SK-N-SH treated with all-trans-retinoic acid at 6 μM for 48 hours (cell line): ENCODE measurements around the gene ALDH3B2.

Experiments
- ATAC-seq: fragments of 200-7000 bp; cut with Tn5 transposase; 3 replicates; pipeline ENCODE4 v1.9.1; 2020; ENCODE audit warnings: mild to moderate bottlenecking, moderate library complexity
- ARNTL ChIP-seq: fragments of 450-650 bp; formaldehyde crosslinking; IDR thresholded peaks from 2 replicates; pipeline ENCODE4 v1.5.0; 2020; ENCODE audit warnings: low read depth, mild to moderate bottlenecking, moderate library complexity, borderline replicate concordance
- CSDC2 ChIP-seq: fragments of 250-450 bp; sonication (Bioruptor Pico); IDR thresholded peaks from 2 replicates; pipeline ENCODE4 v1.5.0; 2020; ENCODE audit warnings: mild to moderate bottlenecking, moderate library complexity
- ESRRG ChIP-seq: fragments of 250-450 bp; sonication (Bioruptor Pico); IDR thresholded peaks from 2 replicates; pipeline ENCODE4 v1.6.1; 2021; ENCODE audit warnings: mild to moderate bottlenecking
- GLIS3 ChIP-seq: fragments of 250-450 bp; sonication (Bioruptor Pico); IDR thresholded peaks from 2 replicates; pipeline ENCODE4 v1.5.0; 2020; ENCODE audit warnings: mild to moderate bottlenecking, moderate library complexity
- ISL1 ChIP-seq: fragments of 250-450 bp; sonication (Bioruptor Pico); IDR thresholded peaks from 2 replicates; pipeline ENCODE4 v2.1.2; 2022; ENCODE audit warnings: mild to moderate bottlenecking, moderate library complexity
- OSR1 ChIP-seq: fragments of 250-450 bp; sonication (Bioruptor Pico); IDR thresholded peaks from 2 replicates; pipeline ENCODE4 v1.8.0; 2022; ENCODE audit warnings: moderate library complexity, mild to moderate bottlenecking, inconsistent platforms
- PPARA ChIP-seq: fragments of 250-450 bp; sonication (Bioruptor Pico); IDR thresholded peaks from 2 replicates; pipeline ENCODE4 v1.5.0; 2020; ENCODE audit warnings: mild to moderate bottlenecking, borderline replicate concordance
- RARB ChIP-seq: fragments of 250-450 bp; sonication (Bioruptor Pico); IDR thresholded peaks from 2 replicates; pipeline ENCODE4 v1.8.0; 2021; ENCODE audit warnings: mild to moderate bottlenecking, moderate library complexity
- SNAI2 ChIP-seq: fragments of 250-450 bp; sonication (Bioruptor Pico); IDR thresholded peaks from 2 replicates; pipeline ENCODE4 v1.5.0; 2020; ENCODE audit warnings: mild to moderate bottlenecking, moderate library complexity
- TCF4 ChIP-seq: fragments of 250-450 bp; sonication (Bioruptor Pico); IDR thresholded peaks from 2 replicates; pipeline ENCODE4 v1.8.0; 2021; ENCODE audit warnings: mild to moderate bottlenecking, moderate library complexity, borderline replicate concordance
- TOX ChIP-seq: fragments of 250-450 bp; sonication (Bioruptor Pico); IDR thresholded peaks from 2 replicates; pipeline ENCODE4 v1.8.0; 2021; ENCODE audit warnings: mild to moderate bottlenecking, moderate library complexity, borderline replicate concordance
- ZC3H10 ChIP-seq: fragments of 250-450 bp; sonication (Bioruptor Pico); IDR thresholded peaks from 2 replicates; pipeline ENCODE4 v1.5.1; 2021; ENCODE audit warnings: mild to moderate bottlenecking, moderate library complexity
- ZFP3 ChIP-seq: fragments of 250-450 bp; sonication (Bioruptor Pico); IDR thresholded peaks from 2 replicates; pipeline ENCODE4 v1.5.0; 2020; ENCODE audit warnings: mild to moderate bottlenecking, moderate library complexity
- ZFP30 ChIP-seq: fragments of 450-650 bp; formaldehyde crosslinking; IDR thresholded peaks from 2 replicates; pipeline ENCODE4 v1.5.0; 2022; ENCODE audit warnings: mild to moderate bottlenecking, moderate library complexity
- ZNF565 ChIP-seq: fragments of 450-650 bp; formaldehyde crosslinking; conservative IDR thresholded peaks from 2 replicates; pipeline ENCODE4 v1.5.0; 2020; ENCODE audit warnings: low read depth, mild to moderate bottlenecking, moderate library complexity
- TF ChIP-seq, protein P1 (sequence below): fragments of 250-450 bp; sonication (Bioruptor Pico); IDR thresholded peaks from 2 replicates; pipeline ENCODE4 v1.8.0; 2020; ENCODE audit warnings: mild to moderate bottlenecking, moderate library complexity, borderline replicate concordance
- TF ChIP-seq, protein P2 (sequence below): fragments of 250-450 bp; sonication (Bioruptor Pico); IDR thresholded peaks from 2 replicates; pipeline ENCODE4 v1.5.1; 2021; ENCODE audit warnings: mild to moderate bottlenecking, moderate library complexity
- TF ChIP-seq, protein P3 (sequence below): fragments of 250-450 bp; sonication (Bioruptor Pico); IDR thresholded peaks from 2 replicates; pipeline ENCODE4 v1.5.0; 2020; ENCODE audit warnings: mild to moderate bottlenecking, moderate library complexity
- TF ChIP-seq, protein P4 (sequence below): fragments of 250-450 bp; sonication (Bioruptor Pico); IDR thresholded peaks from 2 replicates; pipeline ENCODE4 v1.8.0; 2021; ENCODE audit warnings: low read depth, mild to moderate bottlenecking, moderate library complexity, borderline replicate concordance
- TF ChIP-seq, protein P5 (sequence below): fragments of 250-450 bp; sonication (Bioruptor Pico); IDR thresholded peaks from 2 replicates; pipeline ENCODE4 v1.5.1; 2020; ENCODE audit warnings: low read depth, mild to moderate bottlenecking, moderate library complexity

The ALDH3B2 gene

DNA sequence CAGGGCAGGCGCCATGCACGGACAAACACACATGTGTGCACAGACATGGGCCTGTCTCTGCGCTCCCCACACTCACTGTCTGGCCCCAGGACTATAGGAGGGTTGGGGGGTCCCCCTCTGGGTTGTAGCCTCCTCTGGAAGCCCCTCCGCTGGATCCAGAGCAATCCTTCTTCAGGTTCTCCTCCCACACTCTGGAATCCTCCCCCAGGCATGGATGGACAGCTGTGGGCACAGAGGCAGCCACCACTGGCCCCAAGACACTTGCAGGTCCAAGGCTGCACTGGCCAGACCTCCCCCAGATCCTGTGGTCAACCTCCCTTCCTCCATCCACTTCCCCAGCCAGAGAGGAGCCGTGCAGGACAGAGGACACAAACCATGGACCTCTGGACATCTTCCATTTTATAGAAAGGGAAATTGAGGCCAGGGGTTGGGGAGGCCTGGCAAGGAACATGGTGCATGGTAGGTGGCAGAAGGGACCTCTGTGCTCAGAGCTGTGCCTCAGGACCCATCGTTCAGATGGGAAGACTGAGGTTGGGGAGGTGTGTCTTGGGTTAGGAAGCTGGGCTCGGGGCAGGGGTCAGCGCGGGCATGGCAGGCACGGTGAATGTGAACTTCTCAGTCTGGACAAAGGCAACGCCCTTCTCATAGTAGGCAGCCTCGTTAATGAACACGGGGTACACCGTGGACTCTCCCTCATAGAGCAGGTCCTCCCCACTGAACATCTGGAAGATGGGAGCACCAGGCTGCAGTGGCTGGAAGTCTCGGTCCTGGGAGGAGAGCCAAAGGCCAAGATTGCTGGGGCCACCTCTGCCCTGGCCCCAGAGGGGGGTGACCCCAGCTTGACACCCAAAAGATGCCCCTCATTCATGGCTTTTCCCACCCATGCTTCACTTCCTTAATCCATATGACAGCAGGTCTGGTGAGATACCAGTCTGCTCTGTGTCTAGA, 32.0 kb downstream of the ALDH3B2 start:
- TF ChIP-seq SNAI2 (CRISPR knock-in tag) (no peak), PPARA (CRISPR knock-in tag) (no peak), ZFP3 (no peak), ESRRG (CRISPR knock-in tag) (no peak), TCF4 (no peak), ISL1 (no peak), GLIS3 (CRISPR knock-in tag) (no peak), ZNF565 (CRISPR knock-in tag) (no peak), ZC3H10 (CRISPR knock-in tag) (no peak), RARB (CRISPR knock-in tag) (no peak), CSDC2 (no peak)
- TF ChIP-seq, protein P1, sequence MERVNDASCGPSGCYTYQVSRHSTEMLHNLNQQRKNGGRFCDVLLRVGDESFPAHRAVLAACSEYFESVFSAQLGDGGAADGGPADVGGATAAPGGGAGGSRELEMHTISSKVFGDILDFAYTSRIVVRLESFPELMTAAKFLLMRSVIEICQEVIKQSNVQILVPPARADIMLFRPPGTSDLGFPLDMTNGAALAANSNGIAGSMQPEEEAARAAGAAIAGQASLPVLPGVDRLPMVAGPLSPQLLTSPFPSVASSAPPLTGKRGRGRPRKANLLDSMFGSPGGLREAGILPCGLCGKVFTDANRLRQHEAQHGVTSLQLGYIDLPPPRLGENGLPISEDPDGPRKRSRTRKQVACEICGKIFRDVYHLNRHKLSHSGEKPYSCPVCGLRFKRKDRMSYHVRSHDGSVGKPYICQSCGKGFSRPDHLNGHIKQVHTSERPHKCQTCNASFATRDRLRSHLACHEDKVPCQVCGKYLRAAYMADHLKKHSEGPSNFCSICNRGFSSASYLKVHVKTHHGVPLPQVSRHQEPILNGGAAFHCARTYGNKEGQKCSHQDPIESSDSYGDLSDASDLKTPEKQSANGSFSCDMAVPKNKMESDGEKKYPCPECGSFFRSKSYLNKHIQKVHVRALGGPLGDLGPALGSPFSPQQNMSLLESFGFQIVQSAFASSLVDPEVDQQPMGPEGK (CRISPR knock-in tag) = no peak
- TF ChIP-seq, protein P2, sequence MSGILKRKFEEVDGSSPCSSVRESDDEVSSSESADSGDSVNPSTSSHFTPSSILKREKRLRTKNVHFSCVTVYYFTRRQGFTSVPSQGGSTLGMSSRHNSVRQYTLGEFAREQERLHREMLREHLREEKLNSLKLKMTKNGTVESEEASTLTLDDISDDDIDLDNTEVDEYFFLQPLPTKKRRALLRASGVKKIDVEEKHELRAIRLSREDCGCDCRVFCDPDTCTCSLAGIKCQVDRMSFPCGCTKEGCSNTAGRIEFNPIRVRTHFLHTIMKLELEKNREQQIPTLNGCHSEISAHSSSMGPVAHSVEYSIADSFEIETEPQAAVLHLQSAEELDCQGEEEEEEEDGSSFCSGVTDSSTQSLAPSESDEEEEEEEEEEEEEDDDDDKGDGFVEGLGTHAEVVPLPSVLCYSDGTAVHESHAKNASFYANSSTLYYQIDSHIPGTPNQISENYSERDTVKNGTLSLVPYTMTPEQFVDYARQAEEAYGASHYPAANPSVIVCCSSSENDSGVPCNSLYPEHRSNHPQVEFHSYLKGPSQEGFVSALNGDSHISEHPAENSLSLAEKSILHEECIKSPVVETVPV (CRISPR knock-in tag) = no peak
- no peak for ATAC-seq

DNA sequence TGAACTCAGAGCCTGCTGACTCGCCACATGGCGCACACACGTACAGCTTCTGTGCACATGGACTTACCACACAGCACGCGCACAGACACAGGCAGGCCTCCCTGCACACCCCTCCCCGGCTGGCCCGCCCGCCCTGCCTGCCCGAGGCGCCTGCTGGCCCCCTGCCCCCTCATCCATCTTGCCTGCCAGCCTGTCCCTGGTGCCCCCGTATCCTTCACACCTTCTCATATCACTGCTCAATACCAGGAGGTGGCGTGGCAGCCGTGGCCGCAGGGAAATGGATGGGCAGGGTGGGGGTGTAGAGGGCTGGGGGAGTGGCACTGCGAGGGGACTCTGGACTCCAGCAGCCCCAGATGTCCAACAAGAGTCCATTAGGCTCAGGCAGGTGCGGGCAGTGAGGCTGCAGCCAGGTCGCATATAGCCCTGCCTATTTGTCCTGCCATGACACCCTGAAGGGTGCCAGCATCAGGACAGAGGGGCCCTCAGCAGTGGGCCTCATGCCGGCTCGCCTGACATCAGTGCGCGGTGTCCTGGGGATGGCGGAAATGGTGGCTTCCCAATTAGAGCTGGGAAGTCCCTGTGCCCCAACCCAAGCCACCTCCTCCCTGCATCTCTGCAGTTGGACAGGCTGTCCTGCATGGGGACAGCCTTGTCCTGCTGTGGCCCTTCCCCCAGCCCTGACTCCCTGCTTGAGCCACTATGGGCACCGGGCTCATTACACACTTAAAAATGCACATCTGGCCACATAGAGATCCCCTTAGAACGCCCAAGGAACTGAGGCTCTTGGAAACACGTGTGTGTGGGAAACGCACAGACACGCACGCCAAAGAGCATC, 32.9 kb downstream of the ALDH3B2 start:
- TF ChIP-seq, protein P1 (CRISPR knock-in tag) = no peak
- TF ChIP-seq, protein P3, sequence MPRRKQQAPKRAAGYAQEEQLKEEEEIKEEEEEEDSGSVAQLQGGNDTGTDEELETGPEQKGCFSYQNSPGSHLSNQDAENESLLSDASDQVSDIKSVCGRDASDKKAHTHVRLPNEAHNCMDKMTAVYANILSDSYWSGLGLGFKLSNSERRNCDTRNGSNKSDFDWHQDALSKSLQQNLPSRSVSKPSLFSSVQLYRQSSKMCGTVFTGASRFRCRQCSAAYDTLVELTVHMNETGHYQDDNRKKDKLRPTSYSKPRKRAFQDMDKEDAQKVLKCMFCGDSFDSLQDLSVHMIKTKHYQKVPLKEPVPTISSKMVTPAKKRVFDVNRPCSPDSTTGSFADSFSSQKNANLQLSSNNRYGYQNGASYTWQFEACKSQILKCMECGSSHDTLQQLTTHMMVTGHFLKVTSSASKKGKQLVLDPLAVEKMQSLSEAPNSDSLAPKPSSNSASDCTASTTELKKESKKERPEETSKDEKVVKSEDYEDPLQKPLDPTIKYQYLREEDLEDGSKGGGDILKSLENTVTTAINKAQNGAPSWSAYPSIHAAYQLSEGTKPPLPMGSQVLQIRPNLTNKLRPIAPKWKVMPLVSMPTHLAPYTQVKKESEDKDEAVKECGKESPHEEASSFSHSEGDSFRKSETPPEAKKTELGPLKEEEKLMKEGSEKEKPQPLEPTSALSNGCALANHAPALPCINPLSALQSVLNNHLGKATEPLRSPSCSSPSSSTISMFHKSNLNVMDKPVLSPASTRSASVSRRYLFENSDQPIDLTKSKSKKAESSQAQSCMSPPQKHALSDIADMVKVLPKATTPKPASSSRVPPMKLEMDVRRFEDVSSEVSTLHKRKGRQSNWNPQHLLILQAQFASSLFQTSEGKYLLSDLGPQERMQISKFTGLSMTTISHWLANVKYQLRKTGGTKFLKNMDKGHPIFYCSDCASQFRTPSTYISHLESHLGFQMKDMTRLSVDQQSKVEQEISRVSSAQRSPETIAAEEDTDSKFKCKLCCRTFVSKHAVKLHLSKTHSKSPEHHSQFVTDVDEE (CRISPR knock-in tag) = no peak
- TF ChIP-seq RARB (CRISPR knock-in tag) (no peak), OSR1 (no peak), ISL1 (no peak), GLIS3 (CRISPR knock-in tag) (no peak), ZNF565 (CRISPR knock-in tag) (no peak), ZFP30 (CRISPR knock-in tag) (no peak), CSDC2 (no peak), ZC3H10 (CRISPR knock-in tag) (no peak), ARNTL (CRISPR knock-in tag) (no peak), ESRRG (CRISPR knock-in tag) (no peak), TOX (CRISPR knock-in tag) (no peak), PPARA (CRISPR knock-in tag) (no peak)
- TF ChIP-seq, protein P4, sequence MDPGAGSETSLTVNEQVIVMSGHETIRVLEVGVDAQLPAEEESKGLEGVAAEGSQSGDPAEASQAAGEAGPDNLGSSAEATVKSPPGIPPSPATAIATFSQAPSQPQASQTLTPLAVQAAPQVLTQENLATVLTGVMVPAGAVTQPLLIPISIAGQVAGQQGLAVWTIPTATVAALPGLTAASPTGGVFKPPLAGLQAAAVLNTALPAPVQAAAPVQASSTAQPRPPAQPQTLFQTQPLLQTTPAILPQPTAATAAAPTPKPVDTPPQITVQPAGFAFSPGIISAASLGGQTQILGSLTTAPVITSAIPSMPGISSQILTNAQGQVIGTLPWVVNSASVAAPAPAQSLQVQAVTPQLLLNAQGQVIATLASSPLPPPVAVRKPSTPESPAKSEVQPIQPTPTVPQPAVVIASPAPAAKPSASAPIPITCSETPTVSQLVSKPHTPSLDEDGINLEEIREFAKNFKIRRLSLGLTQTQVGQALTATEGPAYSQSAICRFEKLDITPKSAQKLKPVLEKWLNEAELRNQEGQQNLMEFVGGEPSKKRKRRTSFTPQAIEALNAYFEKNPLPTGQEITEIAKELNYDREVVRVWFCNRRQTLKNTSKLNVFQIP = no peak
- TF ChIP-seq, protein P5, sequence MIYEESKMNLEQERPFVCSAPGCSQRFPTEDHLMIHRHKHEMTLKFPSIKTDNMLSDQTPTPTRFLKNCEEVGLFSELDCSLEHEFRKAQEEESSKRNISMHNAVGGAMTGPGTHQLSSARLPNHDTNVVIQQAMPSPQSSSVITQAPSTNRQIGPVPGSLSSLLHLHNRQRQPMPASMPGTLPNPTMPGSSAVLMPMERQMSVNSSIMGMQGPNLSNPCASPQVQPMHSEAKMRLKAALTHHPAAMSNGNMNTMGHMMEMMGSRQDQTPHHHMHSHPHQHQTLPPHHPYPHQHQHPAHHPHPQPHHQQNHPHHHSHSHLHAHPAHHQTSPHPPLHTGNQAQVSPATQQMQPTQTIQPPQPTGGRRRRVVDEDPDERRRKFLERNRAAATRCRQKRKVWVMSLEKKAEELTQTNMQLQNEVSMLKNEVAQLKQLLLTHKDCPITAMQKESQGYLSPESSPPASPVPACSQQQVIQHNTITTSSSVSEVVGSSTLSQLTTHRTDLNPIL = no peak

More for the DNA sequence above, 32.9 kb downstream of the ALDH3B2 start:
- ATAC-seq = no peak
